DMS153 treated with DMSO at 0.1 percent for 48 hours (cell line): ENCODE measurements around the gene FTO.

ENCODE experiments used
- DNase-seq: peaks from one replicate; lab custom pipeline; 2025; ENCODE audit not compliant: unreplicated experiment; lab: John Stamatoyannopoulos, UW

The FTO gene

DNA sequence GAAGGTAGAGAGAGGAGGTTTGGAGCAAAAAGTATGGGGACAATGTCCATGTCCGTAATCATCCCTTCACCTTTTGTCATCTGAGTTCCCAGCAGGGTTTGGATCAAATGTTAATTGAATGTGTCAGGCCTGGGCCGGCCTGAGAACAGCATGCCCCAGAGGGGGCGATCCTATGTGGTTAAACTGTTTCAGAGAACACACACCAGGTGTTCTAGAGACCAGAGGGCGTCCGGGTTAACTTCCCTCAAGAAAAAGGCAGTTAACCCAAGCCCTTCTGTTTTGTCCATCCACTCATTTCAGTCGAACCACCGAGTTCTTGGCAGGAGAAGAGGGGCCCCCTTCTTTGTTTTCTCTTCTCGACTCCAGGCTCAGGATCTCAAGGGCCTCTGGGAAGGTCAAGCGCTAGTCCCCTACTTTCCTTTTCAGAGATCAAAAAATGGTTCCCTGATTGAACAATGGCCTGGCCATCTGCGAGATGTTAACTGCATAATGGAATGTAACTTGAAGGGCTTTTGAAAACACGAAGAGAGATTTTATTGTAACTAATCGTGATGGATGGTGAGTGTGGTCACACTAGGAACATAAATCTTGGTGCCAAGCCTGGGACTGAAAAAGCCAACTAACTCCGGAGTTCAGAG lies 440.1 kb downstream of the FTO start:
- DNase-seq, result no peak

DNA sequence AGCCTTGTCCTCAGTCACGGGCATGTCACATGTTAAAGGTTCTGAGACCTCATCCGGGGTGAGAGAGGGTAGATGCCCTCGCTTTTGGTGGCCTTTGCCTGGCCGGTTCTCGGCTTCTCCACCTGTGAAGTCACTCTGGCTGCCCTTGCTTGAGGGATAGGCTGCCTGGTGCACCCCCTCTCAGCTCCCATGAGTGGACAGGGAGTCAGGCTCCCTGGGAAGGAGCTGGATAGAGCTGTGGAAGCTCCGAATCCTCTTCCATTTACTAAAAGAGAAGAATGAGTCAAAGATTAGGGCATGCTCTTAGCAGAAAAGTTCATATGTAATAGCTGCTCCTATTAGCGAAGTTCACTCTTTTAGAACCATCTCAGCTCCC lies 440.6 kb downstream of the FTO start:
- no peak for DNase-seq

GRCh38 chr16:54145881-54146280 lies 441.9 kb downstream of the FTO start:
- no peak for DNase-seq

DNA sequence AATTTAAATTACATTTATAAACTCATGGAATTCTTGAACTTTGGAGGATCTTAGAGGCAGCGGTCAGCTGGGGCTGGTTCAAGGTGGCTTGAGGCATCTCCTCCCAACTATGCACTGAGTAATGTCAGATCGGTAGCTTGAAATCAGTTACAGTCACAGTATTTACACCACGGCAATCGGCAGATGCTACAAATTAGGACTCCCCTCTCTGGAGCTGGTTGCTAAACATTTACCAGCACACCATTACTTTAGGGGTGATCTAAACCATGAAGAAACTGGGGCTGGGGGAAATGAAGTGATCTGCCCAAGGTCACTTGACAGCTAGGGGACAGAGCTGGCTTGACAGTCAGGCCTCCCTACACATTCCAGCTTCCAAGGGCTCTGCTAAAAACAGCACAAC lies 445.0 kb downstream of the FTO start:
- no peak for DNase-seq

DNA sequence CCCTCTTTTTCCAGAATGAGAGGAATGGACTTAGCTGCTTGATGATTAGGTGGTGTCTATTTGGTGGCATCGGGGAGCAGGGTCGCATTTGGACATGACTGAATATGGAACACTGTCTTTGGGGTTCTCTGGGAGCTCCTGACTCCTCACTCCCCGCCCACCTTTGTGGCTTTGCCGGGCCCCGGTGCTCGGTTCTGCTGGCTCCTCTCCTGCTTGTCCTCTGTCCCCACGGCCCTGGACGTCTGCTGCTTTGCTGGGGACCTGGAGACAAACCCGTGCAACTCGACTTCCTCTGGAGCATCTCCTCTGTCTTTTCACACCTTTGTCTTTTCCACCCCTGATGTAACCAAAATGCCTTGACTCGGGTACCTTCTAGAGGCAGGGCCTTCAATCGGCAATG lies 446.9 kb downstream of the FTO start:
- DNase-seq, result no peak

GRCh38 chr16:54152362-54153239 lies 448.6 kb downstream of the FTO start:
- DNase-seq, result no peak

GRCh38 chr16:54153240-54153934 lies 449.4 kb downstream of the FTO start:
- no peak for DNase-seq

GRCh38 chr16:54156349-54156748 lies 452.4 kb downstream of the FTO start:
- DNase-seq, result no peak

DNA sequence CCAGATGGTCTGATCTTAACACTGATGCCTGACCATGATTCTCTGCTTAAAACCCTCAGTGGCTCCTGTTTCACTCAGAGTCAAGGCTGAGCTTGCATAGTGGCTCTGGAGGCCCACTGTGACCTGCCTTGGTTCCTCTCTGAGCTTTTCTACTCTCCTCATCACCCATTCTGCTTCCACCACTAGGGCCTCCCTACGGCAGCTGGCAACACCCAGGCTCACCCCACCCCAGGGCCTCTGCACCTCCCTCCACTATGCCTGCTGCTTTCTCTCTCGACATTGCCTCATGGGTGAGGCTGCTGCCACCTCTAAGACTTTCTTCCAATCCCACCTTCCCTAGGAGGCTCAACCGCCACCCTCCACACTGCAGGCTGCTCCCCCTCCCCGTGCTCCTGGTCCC lies 455.0 kb downstream of the FTO start:
- no peak for DNase-seq

DNA sequence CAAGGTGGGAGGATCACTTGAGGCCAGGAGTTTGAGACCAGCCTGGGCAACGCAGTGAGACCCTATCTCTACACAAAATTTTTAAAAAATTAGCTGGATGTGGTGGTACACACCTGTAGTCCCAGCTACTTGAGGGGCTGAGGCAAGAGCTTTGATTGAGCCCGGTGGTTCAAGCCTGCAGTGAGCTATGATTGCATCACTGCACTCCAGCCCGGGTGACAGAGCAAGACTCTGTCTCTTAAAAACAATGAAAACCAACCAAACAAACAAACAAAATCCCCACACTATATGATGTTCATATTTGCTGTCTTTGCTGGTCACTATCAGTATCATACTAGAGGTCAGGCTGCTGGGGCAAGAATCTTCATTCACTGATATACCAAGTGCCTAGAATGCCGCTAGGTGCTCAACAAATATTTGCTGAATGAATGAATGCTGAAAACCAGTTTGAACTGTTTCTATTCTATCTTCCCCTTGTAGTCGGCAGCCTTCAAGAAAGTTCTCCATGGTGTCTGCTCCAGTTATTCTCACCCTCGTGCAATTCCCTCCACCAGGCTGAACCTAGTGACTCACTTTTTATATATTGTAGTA lies 455.6 kb downstream of the FTO start:
- DNase-seq, result no peak

- DNase-seq, result no peak
These were observed 456.4 kb downstream of the FTO start for GRCh38 chr16:54160252-54160860.

DNA sequence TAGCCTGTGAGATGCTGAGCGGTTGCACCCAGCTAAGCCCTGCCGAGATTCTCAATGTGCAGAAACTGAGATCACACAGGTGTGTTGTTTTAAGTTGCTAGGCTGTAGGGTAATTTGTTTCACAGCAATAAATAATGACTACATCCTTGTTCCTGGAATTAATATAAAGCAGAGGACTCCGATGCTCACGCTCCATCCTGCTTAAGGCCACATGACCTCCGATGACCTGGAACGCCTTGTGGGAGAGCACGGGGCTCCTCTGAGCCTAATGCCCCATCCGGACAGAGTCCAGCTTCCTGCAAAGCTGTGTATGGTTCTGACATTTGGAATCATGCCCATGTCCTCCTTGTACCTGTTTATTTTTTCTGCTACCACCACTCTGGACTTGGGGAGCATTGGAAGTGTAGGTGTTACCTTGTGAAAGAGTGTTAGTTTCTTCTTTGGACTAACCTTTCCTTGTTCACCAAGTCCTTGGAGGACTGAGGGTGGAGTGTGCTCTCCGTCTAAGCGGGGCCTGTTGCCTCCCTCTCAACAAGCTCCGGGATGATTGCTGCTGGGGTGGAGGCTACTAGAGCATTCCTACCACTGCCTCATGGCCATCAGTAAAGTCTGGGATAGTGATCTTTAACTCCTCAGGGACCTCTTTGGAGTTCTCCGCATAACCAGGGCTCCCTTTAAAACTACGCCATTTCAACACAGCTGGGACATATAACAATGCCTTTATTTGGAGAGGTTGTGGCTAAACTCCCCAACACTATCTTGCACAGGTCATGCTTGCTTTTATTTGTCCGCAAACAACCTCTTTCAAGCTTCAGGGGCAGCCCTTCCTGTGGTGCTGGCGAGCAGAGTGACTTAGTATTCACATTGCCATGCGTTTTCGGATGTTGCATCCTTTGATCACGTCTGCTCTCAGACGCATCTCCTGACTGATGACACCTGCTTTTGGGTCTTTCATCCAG lies 457.3 kb downstream of the FTO start:
- DNase-seq, result no peak

GRCh38 chr16:54163197-54163843 lies 459.4 kb downstream of the FTO start:
- no peak for DNase-seq

GRCh38 chr16:54164789-54165173 lies 460.8 kb downstream of the FTO start:
- no peak for DNase-seq

DNA sequence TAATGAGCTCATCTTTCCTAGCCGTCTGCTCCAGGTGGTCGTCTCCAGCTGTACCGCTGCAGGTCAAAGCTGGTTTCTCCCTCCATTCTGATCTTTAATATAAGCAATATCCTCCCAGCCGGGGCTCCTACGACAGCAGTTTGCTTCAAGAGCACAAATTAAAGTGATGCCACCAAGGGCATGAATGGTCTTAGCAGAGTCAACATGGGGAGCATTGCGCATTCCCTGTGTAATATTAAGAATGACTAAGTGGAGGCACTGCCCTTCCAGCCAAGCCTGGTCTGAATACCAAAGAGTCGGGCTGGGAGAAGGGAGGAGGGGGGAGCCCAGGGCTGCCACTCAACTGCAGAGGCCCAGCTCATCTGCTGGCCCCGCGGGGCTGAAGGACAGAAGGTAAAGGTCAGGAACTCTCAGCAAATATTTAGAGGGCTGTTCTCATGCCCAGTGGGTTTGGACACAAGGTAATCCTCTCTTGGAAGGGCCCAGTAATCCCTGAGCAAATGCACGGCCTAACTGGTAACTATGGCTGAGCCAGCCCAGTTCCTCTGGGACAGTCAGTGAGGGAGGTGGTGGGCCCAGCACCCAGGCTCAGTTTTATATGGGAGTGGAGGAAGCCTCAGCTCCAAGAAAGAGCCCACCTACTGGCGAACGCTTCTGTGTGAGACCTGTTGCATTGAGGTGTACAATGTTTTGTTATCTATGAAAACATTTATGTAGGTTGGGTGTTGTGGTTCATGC lies 461.4 kb downstream of the FTO start:
- DNase-seq, result no peak

DNA sequence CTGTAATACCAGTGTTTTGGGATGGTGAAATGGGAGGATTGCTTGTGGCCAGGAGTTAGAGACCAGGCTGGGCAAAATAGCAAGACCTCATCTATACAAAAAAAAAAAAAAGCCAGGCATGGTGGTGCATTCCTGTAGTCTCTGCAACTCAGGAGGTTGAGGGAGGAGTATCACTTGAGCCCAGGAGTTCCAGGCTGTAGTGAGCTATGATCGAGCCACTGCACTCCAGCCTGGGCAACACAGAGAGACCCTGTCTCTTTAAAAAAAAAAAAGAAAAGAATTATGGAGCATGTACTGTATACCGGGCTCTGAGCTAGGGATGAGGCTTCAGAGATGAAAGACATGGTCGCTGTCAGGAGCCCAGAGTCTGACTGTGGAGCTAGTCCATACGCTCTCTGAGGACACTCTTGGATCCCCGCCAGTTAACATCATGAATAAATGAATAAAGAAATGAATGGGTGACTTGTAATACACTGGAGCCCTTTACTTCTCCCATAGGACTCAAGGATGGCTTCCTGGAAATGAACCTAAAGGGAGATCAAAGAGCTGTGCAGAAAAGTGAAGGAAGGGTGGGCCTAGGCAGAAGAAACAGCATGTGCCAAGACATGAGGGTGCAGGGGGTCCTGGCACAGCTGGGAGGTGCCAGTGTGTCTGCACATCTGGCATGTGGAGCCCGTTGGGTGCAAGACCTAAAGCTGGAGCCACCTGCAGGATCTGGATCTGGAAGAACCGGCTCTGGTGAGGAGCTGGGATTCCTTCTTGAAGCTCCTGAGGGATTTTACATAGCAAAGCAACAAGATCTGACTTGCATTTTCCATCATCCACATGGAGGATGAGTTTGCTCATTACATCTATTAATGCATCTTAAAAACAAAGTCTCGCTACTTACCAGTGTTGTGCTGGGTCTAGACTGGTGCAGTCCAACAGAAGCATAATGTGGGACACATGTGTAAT lies 462.2 kb downstream of the FTO start:
- no peak for DNase-seq

- no peak for DNase-seq
These were observed 465.2 kb downstream of the FTO start for GRCh38 chr16:54169112-54169511.
